GM23338 (cell line): ENCODE results near the gene TPK1. TPM values are rescaled to one million over a fixed set of nuclear protein-coding genes. Genes with fewer than 3 reads are reported as not detected.

Experiments used
- ATAC-seq: fragments of 200-7000 bp; cut with Tn5 transposase; 3 replicates; pipeline ENCODE4 v1.9.1; 2020
- DNase-seq: peaks from one replicate; pipeline ENCODE4 v3.0.0-alpha.2; 2015; ENCODE audit warnings: low spot score
- H2AFZ ChIP-seq: fragments of 200-600 bp; sonication (generic); 2 replicates; pipeline ENCODE4 v1.8.0; 2016; ENCODE audit warnings: antibody characterized with exemption, mild to moderate bottlenecking, moderate library complexity
- H3F3A ChIP-seq: fragments of 200-600 bp; sonication (generic); replicated peaks from 2 replicates; pipeline ENCODE4 v1.8.0; 2017; ENCODE audit warnings: antibody characterized with exemption, mixed run types, low read depth
- H3K27ac ChIP-seq: fragments of 200-600 bp; sonication (generic); 2 replicates; pipeline ENCODE4 v1.6.1; 2016; ENCODE audit warnings: low read depth
- H3K27me3 ChIP-seq: fragments of 200-600 bp; sonication (generic); 2 replicates; pipeline ENCODE4 v1.8.0; 2016; ENCODE audit warnings: mild to moderate bottlenecking, mixed run types, moderate library complexity; ENCODE audit not compliant: insufficient read depth
- H3K36me3 ChIP-seq: fragments of 200-600 bp; sonication (generic); 2 replicates; pipeline ENCODE4 v1.8.0; 2016; ENCODE audit warnings: mild to moderate bottlenecking; ENCODE audit not compliant: insufficient read depth
- H3K4me1 ChIP-seq: fragments of 200-600 bp; sonication (generic); 2 replicates; pipeline ENCODE4 v1.8.0; 2016; ENCODE audit warnings: mild to moderate bottlenecking, moderate library complexity; ENCODE audit not compliant: insufficient read depth
- H3K4me2 ChIP-seq: fragments of 200-600 bp; sonication (generic); 2 replicates; pipeline ENCODE4 v1.7.1; 2017; ENCODE audit warnings: mixed run types
- H3K4me3 ChIP-seq: fragments of 200-600 bp; sonication (generic); 2 replicates; pipeline ENCODE4 v1.6.1; 2016; ENCODE audit warnings: mixed run types
- H3K79me2 ChIP-seq: fragments of 200-600 bp; sonication (generic); replicated peaks from 2 replicates; pipeline ENCODE4 v1.8.0; 2017; ENCODE audit warnings: mild to moderate bottlenecking; ENCODE audit not compliant: insufficient read depth
- H3K9me2 ChIP-seq: fragments of 200-600 bp; sonication (generic); 2 replicates; pipeline ENCODE4 v1.8.0; 2017; ENCODE audit not compliant: insufficient read depth
- H4K20me1 ChIP-seq: fragments of 200-600 bp; sonication (generic); replicated peaks from 2 replicates; pipeline ENCODE4 v1.8.0; 2017; ENCODE audit warnings: mild to moderate bottlenecking; ENCODE audit not compliant: insufficient read depth
- H3K27ac Mint-ChIP-seq: 2 replicates; pipeline ENCODE4 v1.8.0; 2020; ENCODE audit warnings: inconsistent platforms, mild to moderate bottlenecking, moderate library complexity, mixed read lengths
- H3K27me3 Mint-ChIP-seq: 3 replicates; pipeline ENCODE4 v1.8.0; 2022; ENCODE audit warnings: low read depth, mild to moderate bottlenecking, moderate library complexity, mixed read lengths, inconsistent platforms; ENCODE audit not compliant: insufficient read depth, poor library complexity
- H3K36me3 Mint-ChIP-seq: 3 replicates; pipeline ENCODE4 v1.8.0; 2021; ENCODE audit warnings: low read depth, mild to moderate bottlenecking, inconsistent platforms, moderate library complexity, mixed read lengths
- H3K4me1 Mint-ChIP-seq: 3 replicates; pipeline ENCODE4 v1.8.0; 2020; ENCODE audit warnings: mild to moderate bottlenecking, inconsistent platforms, mixed read lengths
- H3K4me3 Mint-ChIP-seq: 3 replicates; pipeline ENCODE4 v1.8.0; 2021; ENCODE audit warnings: moderate library complexity, mild to moderate bottlenecking, inconsistent platforms, mixed read lengths
- H3K9me3 Mint-ChIP-seq: 3 replicates; pipeline ENCODE4 v1.8.0; 2020; ENCODE audit warnings: moderate library complexity, mild to moderate bottlenecking, inconsistent platforms, mixed read lengths
- CREB1 ChIP-seq: fragments of 250-450 bp; sonication (Bioruptor Pico); IDR thresholded peaks from 2 replicates; pipeline ENCODE4 v1.5.0; 2020; ENCODE audit warnings: low read depth, mild to moderate bottlenecking, moderate library complexity
- EZH2 ChIP-seq: fragments of 200-600 bp; sonication (generic); IDR thresholded peaks from one replicate; pipeline ENCODE4 v1.8.0; 2017; ENCODE audit warnings: antibody characterized with exemption, mild to moderate bottlenecking, low read depth; ENCODE audit not compliant: unreplicated experiment
- EZH2phosphoT487 ChIP-seq: fragments of 200-600 bp; sonication (generic); IDR thresholded peaks from one replicate; pipeline ENCODE4 v1.8.1; 2018; ENCODE audit warnings: antibody characterized with exemption; ENCODE audit not compliant: unreplicated experiment
- JUNB ChIP-seq: IDR thresholded peaks from one replicate; pipeline ENCODE4 v1.6.1; 2016; ENCODE audit warnings: antibody characterized with exemption; ENCODE audit not compliant: unreplicated experiment
- NANOG ChIP-seq: IDR thresholded peaks from 2 replicates; pipeline ENCODE4 v1.6.1; 2016; ENCODE audit warnings: antibody characterized with exemption, borderline replicate concordance
- POLR2AphosphoS5 ChIP-seq: IDR thresholded peaks from 2 replicates; pipeline ENCODE4 v1.6.1; 2016; ENCODE audit warnings: antibody characterized with exemption, low read depth
- REST ChIP-seq: IDR thresholded peaks from one replicate; pipeline ENCODE4 v1.6.1; 2018; ENCODE audit warnings: antibody characterized with exemption; ENCODE audit not compliant: unreplicated experiment
- STAT1 ChIP-seq: IDR thresholded peaks from one replicate; pipeline ENCODE4 v1.6.1; 2016; ENCODE audit warnings: antibody characterized with exemption; ENCODE audit not compliant: unreplicated experiment
- ZNF114 ChIP-seq: fragments of 250-450 bp; sonication (Bioruptor Pico); IDR thresholded peaks from 2 replicates; pipeline ENCODE4 v1.5.0; 2020; ENCODE audit warnings: mild to moderate bottlenecking, moderate library complexity
- ZNF331 ChIP-seq: fragments of 250-450 bp; sonication (Bioruptor Pico); IDR thresholded peaks from 2 replicates; pipeline ENCODE4 v1.5.0; 2020; ENCODE audit warnings: low read depth, mild to moderate bottlenecking, moderate library complexity
- ZNF462 ChIP-seq: fragments of 250-450 bp; sonication (Bioruptor Pico); IDR thresholded peaks from 2 replicates; pipeline ENCODE4 v1.5.0; 2020; ENCODE audit warnings: mild to moderate bottlenecking, moderate library complexity
- polyA plus RNA-seq: library from polyadenylated mRNA; unstranded; fragments of >200 nt; fragmentation: Nextera tagmentation; extraction: Ambion mirVana; gene quantifications from 2 replicates; pipeline ENCODE4 v1.2.1, GENCODE V29; 2016
- total RNA-seq: library from RNA; depleted of rRNA; stranded (reverse); fragments of >200 nt; shearing (Covaris generic); gene quantifications from 2 replicates; pipeline ENCODE4 v1.2.3, GENCODE V29; 2014
- TF ChIP-seq, protein P1 (sequence below), 2 experiments: fragments of 200-600 bp in 1 of 2; sonication (generic) in 1 of 2; conservative IDR thresholded peaks; 2 replicates each; pipeline versions ENCODE4 v1.5.1 to v1.6.1; 2016 to 2017; ENCODE audit warnings: antibody characterized with exemption in 2 of 2, low read depth in 2 of 2, mild to moderate bottlenecking in 2 of 2, moderate library complexity in 1 of 2
- TF ChIP-seq, protein P2 (sequence below): IDR thresholded peaks from 2 replicates; pipeline ENCODE4 v1.6.1; 2016; ENCODE audit warnings: antibody characterized with exemption

TPK1 gene
- total and polyA plus RNA-seq, 2 experiments from 2014 or later, result 2.6 to 2.9 TPM

DNA sequence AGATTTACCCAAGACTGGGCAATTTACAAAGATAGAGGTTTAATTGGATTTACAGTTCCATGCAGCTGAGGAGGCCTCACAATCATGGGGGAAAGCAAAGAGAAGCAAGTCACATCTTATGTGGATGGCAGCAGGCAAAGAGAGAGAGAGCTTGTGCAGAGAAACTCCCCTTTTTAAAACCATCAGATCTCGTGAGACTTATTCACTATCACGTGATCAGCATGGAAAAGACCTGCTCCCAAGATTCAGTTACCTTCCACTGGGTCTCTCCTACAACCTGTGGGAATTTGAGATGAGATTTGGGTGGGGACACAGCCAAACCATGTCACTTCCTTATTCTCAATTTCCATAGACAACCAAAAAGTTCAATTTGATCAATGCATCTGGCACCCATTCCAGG, 407.4 kb downstream of the TPK1 start:
- H3K27me3 Mint-ChIP-seq, result peaks cover 2% of the 10 kb centered on the region
- Histone ChIP-seq H3K4me2 (no peak overlapping the region), H3K27me3 (no peaks in the 10 kb centered on the region), H3K36me3 (peaks cover 7% of the 10 kb centered on the region), H3F3A (no peaks in the 10 kb centered on the region), H3K4me1 (no peaks in the 10 kb centered on the region), H2AFZ (no peak overlapping the region), H3K9me2 (peaks cover 7% of the 10 kb centered on the region; the same call in 1 of the 2 replicates), H3K79me2 (no peaks in the 10 kb centered on the region), H3K4me3 (no peak overlapping the region), H4K20me1 (no peaks in the 10 kb centered on the region), H3K27ac (no peak overlapping the region)
- DNase-seq (no peak), ATAC-seq (no peak)
- H3K36me3 Mint-ChIP-seq, result peaks cover 51% of the 10 kb centered on the region
- no peak for TF ChIP-seq REST
- TF ChIP-seq ZNF114, result no peak
- TF ChIP-seq, protein P1, sequence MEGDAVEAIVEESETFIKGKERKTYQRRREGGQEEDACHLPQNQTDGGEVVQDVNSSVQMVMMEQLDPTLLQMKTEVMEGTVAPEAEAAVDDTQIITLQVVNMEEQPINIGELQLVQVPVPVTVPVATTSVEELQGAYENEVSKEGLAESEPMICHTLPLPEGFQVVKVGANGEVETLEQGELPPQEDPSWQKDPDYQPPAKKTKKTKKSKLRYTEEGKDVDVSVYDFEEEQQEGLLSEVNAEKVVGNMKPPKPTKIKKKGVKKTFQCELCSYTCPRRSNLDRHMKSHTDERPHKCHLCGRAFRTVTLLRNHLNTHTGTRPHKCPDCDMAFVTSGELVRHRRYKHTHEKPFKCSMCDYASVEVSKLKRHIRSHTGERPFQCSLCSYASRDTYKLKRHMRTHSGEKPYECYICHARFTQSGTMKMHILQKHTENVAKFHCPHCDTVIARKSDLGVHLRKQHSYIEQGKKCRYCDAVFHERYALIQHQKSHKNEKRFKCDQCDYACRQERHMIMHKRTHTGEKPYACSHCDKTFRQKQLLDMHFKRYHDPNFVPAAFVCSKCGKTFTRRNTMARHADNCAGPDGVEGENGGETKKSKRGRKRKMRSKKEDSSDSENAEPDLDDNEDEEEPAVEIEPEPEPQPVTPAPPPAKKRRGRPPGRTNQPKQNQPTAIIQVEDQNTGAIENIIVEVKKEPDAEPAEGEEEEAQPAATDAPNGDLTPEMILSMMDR (conservative IDR thresholded peaks at IDR 0.05; ENCODE audit: low read depth in 2 of 2), result no peak
- no peak for TF ChIP-seq CREB1 (CRISPR knock-in tag)
- TF ChIP-seq EZH2, result no peak
- no peak for TF ChIP-seq ZNF462 (CRISPR knock-in tag)
- TF ChIP-seq STAT1, result no peak
- TF ChIP-seq NANOG, result no peak
- no peak for TF ChIP-seq EZH2phosphoT487
- TF ChIP-seq JUNB, result no peak
- TF ChIP-seq POLR2AphosphoS5, result no peak
- TF ChIP-seq, protein P2, sequence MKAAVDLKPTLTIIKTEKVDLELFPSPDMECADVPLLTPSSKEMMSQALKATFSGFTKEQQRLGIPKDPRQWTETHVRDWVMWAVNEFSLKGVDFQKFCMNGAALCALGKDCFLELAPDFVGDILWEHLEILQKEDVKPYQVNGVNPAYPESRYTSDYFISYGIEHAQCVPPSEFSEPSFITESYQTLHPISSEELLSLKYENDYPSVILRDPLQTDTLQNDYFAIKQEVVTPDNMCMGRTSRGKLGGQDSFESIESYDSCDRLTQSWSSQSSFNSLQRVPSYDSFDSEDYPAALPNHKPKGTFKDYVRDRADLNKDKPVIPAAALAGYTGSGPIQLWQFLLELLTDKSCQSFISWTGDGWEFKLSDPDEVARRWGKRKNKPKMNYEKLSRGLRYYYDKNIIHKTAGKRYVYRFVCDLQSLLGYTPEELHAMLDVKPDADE, result no peak
- TF ChIP-seq ZNF331, result no peak
- no peak overlapping the region for H3K4me3 Mint-ChIP-seq
- no peaks in the 10 kb centered on the region for H3K4me1 Mint-ChIP-seq
- H3K9me3 Mint-ChIP-seq, result peaks cover 63% of the 10 kb centered on the region
- no peak overlapping the region for H3K27ac Mint-ChIP-seq
